Measurements from ENCODE around the gene CIB4.

CIB4 gene

DNA sequence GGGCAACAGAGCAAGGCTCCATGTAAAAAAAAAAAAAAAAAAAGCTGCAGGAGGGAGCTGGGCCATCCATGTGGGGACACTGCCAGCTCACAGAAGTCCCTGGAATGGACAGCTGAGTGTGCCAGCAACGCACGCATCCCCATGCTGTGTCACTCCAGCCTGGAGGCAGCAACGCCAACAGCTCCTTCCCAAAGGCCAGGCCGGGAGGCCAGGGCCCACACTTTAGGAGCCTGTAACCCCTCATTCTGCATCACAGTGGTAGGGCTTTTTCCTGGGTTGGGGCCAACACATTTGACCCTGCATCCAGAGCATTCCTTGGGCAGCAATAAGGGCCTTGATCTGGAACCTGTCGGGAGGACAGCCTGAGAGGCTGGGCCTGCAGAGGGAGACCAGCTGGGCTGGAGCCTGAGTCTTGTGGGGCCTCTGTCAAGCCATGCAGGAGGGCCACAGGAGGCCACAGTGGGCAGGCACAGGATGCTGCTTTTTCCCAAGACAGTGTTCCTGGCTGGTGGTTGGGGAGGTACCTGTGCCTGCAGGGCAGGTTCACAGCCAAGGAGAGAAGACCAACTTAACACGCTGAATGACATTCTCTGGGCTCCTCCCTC lies 34.6 kb upstream of the CIB4 start:
- H3K27me3 ChIP-seq (ENCODE audit: control insufficient read depth in 5 of 5, insufficient read depth in 4 of 5, low read length in 5 of 5) = peaks cover 6 to 25% (median 18%) of the 10 kb centered on the region in 5 donors
- H3K9me3 ChIP-seq (ENCODE audit: control insufficient read depth in 5 of 5, low read length in 5 of 5) = peaks cover 3 to 6% (median 5%) of the 10 kb centered on the region in 5 donors
- no peaks in the 10 kb centered on the region for H3K4me1 ChIP-seq (ENCODE audit: control insufficient read depth in 5 of 5, insufficient read depth in 5 of 5, low read length in 5 of 5)
- no peak overlapping the region for H3K9ac ChIP-seq (ENCODE audit: low read length in 5 of 5)
- H3K36me3 ChIP-seq (ENCODE audit: control insufficient read depth in 5 of 5, insufficient read depth in 5 of 5, low read length in 5 of 5) = no peaks in the 10 kb centered on the region
- H3K27ac ChIP-seq (ENCODE audit: low read depth, low read length) = no peak overlapping the region
- H3K4me3 ChIP-seq (ENCODE audit: low read depth in 1 of 5, low read length in 5 of 5) = no peak overlapping the region

DNA sequence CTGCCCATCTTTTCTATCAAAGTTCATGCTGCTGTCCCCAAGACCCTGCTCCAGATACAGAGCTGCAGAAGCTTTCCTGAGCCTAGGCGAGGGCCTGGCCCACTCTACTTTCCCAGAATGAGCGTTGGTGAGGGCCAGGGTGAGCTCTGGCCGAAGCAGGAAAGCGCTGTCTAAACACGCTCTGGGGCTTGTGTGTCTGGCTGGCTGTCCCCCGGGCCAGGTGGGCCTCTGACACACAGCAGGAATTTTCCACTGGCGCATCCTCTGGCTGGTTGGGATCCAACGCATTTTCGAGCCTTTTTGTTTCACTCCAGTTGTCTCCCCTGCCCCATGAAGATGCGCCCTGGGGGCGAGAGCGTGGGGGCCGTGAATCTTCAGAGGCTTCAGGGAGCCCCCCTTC lies 33.6 kb upstream of the CIB4 start:
- H3K9ac ChIP-seq (ENCODE audit: low read length in 5 of 5) = no peak overlapping the region
- no peaks in the 10 kb centered on the region for H3K36me3 ChIP-seq (ENCODE audit: control insufficient read depth in 5 of 5, insufficient read depth in 5 of 5, low read length in 5 of 5)
- H3K27me3 ChIP-seq (ENCODE audit: control insufficient read depth in 5 of 5, insufficient read depth in 4 of 5, low read length in 5 of 5) = peaks cover 6 to 34% (median 18%) of the 10 kb centered on the region in 5 donors
- H3K9me3 ChIP-seq (ENCODE audit: control insufficient read depth in 5 of 5, low read length in 5 of 5) = peaks cover 3 to 6% (median 5%) of the 10 kb centered on the region in 5 donors
- no peak overlapping the region for H3K27ac ChIP-seq (ENCODE audit: low read depth, low read length)
- H3K4me3 ChIP-seq (ENCODE audit: low read depth in 1 of 5, low read length in 5 of 5) = no peak overlapping the region
- H3K4me1 ChIP-seq (ENCODE audit: control insufficient read depth in 5 of 5, insufficient read depth in 5 of 5, low read length in 5 of 5) = no peaks in the 10 kb centered on the region

DNA sequence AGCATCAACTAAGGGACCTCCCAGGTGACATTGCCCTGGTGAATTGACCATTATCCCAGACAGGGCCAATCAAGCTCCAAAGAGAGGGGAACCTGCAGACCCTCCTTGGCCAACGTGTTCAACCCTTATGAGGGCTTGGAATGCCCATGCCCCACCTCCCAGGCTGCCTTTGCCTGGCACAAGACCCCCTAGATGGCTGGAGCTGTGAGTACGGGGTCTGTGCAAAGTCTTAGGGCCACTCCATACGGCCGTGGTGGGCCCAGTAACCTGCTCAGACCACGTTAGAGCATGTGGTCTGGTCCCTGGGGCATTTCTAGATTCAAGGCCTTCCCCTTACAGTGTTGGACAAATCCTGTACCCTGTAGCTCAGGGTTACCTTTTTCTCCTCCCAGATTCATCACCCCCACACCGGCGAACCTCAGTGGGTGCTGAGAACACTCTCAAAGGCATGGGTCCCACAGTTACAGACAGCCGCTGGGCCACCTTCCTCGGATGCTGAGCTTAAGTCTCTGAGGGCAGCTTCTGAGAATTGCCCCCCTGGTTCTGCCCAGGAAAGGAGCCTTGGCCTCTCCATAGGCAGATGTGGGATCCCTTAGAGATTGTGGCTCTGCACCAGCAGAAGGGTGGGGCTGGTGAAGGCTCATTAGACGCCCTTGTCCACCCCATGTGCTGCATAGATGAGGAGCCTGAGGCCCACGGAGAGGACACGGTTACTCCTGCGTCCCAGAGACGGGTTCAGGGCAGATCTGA lies 33.0 kb upstream of the CIB4 start:
- peaks cover 6 to 38% (median 18%) of the 10 kb centered on the region in 5 donors for H3K27me3 ChIP-seq (ENCODE audit: control insufficient read depth in 5 of 5, insufficient read depth in 4 of 5, low read length in 5 of 5)

DNA sequence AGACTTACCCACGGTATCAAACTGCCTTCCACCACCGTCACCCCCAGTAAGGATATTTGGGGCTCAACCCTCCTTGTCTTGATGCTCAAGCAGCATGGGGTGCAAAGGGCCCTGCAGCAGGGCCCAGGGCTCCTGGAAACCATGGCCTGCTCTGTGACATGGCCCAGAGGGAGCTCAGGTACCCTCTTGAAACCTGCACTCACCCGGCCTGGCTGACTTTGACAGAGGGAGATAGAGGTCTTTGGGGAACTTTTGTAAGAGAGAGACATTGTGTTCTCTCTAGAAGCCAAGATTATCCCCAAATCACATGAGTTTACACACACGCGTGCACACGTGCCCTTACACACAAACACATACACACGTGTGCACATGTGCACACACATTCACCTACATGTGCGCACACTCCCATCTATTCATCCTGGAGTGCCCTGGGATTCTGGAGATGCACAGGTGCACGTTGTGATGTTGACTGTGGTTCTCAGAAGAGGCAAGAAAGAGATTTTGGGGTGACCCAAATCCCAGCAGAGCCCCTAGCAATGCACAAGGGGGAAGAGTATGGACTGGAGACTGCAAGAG lies 31.7 kb upstream of the CIB4 start:
- H3K27me3 ChIP-seq (ENCODE audit: control insufficient read depth in 5 of 5, insufficient read depth in 4 of 5, low read length in 5 of 5) = peaks cover 6 to 38% (median 18%) of the 10 kb centered on the region in 5 donors
- no peak overlapping the region for H3K4me3 ChIP-seq (ENCODE audit: low read depth in 1 of 5, low read length in 5 of 5)

More for the DNA sequence above, 33.0 kb upstream of the CIB4 start:
- Histone ChIP-seq H3K9me3 (ENCODE audit: control insufficient read depth in 5 of 5, low read length in 5 of 5) (peaks cover 3 to 6% (median 5%) of the 10 kb centered on the region in 5 donors), H3K36me3 (ENCODE audit: control insufficient read depth in 5 of 5, insufficient read depth in 5 of 5, low read length in 5 of 5) (no peaks in the 10 kb centered on the region), H3K9ac (ENCODE audit: low read length in 5 of 5) (no peak overlapping the region), H3K27ac (ENCODE audit: low read depth, low read length) (no peak overlapping the region), H3K4me1 (ENCODE audit: control insufficient read depth in 5 of 5, insufficient read depth in 5 of 5, low read length in 5 of 5) (no peaks in the 10 kb centered on the region), H3K4me3 (ENCODE audit: low read depth in 1 of 5, low read length in 5 of 5) (no peak overlapping the region)

DNA sequence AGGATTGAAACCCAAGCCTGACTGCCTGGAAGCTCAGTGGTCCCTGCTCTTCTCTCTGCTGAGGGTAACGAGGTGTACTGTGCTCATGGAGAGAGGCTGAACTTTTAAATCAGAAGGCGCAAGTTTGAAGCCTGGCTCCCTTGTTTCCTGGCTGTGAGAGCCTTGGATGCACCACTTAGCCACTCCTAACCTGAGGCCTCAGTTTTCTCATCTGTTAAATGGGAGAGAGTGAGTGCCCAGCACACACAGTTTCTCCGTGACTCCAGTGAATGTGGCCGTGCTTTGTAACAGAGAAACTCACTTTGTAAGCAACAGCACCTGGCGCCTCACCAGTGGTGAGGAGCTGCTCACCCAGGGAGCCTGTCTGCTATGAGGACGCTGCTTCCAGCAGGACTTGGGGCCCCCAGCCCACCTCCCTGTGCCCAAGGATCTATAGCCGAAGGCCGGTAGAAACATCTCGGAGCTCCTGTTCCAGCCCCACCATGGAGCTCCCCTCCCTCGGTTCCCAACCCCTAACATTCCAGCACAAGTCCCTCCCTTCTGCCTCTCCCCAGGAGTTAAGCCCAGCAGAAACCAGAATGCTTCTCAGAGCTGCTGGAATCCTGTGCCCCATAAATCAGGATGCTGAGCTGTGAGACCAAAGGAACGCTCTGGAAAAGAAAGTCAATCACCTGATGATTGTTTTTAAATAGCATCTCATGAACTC lies 31.1 kb upstream of the CIB4 start:
- no peak overlapping the region for H3K4me3 ChIP-seq (ENCODE audit: low read depth in 1 of 5, low read length in 5 of 5)
- no peaks in the 10 kb centered on the region for H3K36me3 ChIP-seq (ENCODE audit: control insufficient read depth in 5 of 5, insufficient read depth in 5 of 5, low read length in 5 of 5)
- peaks cover 6 to 38% (median 18%) of the 10 kb centered on the region in 5 donors for H3K27me3 ChIP-seq (ENCODE audit: control insufficient read depth in 5 of 5, insufficient read depth in 4 of 5, low read length in 5 of 5)
- peaks cover 0 to 2% (median under 1%) of the 10 kb centered on the region in 5 donors for H3K9me3 ChIP-seq (ENCODE audit: control insufficient read depth in 5 of 5, low read length in 5 of 5)
- no peak overlapping the region for H3K9ac ChIP-seq (ENCODE audit: low read length in 5 of 5)
- no peaks in the 10 kb centered on the region for H3K4me1 ChIP-seq (ENCODE audit: control insufficient read depth in 5 of 5, insufficient read depth in 5 of 5, low read length in 5 of 5)
- H3K27ac ChIP-seq (ENCODE audit: low read depth, low read length) = no peak overlapping the region

More for the DNA sequence above, 31.7 kb upstream of the CIB4 start:
- Histone ChIP-seq H3K27ac (ENCODE audit: low read depth, low read length) (no peak overlapping the region), H3K9me3 (ENCODE audit: control insufficient read depth in 5 of 5, low read length in 5 of 5) (peaks cover 3 to 6% (median 5%) of the 10 kb centered on the region in 5 donors), H3K9ac (ENCODE audit: low read length in 5 of 5) (no peak overlapping the region), H3K4me1 (ENCODE audit: control insufficient read depth in 5 of 5, insufficient read depth in 5 of 5, low read length in 5 of 5) (no peaks in the 10 kb centered on the region), H3K36me3 (ENCODE audit: control insufficient read depth in 5 of 5, insufficient read depth in 5 of 5, low read length in 5 of 5) (no peaks in the 10 kb centered on the region)

DNA sequence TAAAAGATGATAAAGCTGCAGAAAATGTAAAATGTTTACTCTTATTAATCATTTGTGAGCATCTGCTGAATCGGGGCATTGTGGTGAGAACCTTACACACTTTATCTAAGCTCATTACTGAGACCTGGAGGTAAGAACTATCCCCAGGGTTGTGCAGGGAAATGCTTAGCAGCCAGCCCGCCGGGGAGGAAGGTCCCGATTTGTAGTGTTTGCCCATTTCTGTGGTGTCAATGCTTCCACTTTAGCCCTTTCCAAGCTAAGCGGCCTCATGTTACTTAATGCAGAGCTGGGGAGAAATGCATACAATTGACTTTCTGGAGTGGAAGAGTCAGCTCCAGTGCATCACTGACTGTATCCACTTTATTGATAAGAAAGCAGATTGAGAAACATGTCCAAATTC lies 30.5 kb upstream of the CIB4 start:
- Histone ChIP-seq H3K9me3 (ENCODE audit: control insufficient read depth in 5 of 5, low read length in 5 of 5) (peaks cover 0 to 1% (median 0%) of the 10 kb centered on the region in 5 donors), H3K27me3 (ENCODE audit: control insufficient read depth in 5 of 5, insufficient read depth in 4 of 5, low read length in 5 of 5) (peaks cover 6 to 38% (median 18%) of the 10 kb centered on the region in 5 donors), H3K9ac (ENCODE audit: low read length in 5 of 5) (no peak overlapping the region), H3K27ac (ENCODE audit: low read depth, low read length) (no peak overlapping the region), H3K4me1 (ENCODE audit: control insufficient read depth in 5 of 5, insufficient read depth in 5 of 5, low read length in 5 of 5) (no peaks in the 10 kb centered on the region), H3K4me3 (ENCODE audit: low read depth in 1 of 5, low read length in 5 of 5) (no peak overlapping the region), H3K36me3 (ENCODE audit: control insufficient read depth in 5 of 5, insufficient read depth in 5 of 5, low read length in 5 of 5) (no peaks in the 10 kb centered on the region)

DNA sequence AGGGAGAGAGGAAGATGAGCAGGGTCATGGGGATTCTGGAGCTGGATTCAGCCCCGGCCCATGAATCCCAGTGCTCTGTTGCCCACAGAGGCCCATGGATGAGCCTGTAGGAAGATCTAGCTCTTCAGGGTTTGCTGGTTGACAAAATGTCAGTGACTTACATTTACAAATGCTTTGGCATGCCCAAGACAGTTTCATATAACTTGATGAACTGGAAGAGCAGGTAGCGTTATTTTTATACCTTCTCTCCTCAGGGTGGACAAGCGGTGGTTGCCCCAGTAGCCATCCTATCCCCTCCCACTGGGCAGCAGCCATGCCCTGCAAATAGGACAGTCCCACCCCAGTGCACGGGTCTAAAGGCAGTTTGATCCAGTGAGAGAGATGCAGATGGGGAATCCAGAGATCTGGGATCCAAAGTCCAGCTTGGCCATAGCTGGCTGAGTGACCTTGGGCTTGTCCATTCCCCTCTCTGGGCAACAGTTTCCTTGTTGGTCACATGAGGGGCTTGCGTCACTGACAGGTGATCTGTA lies 29.8 kb upstream of the CIB4 start:
- H3K9me3 ChIP-seq (ENCODE audit: control insufficient read depth in 5 of 5, low read length in 5 of 5) = peaks cover 0 to 4% (median 0%) of the 10 kb centered on the region in 5 donors
- no peak overlapping the region for H3K9ac ChIP-seq (ENCODE audit: low read length in 5 of 5)
- no peaks in the 10 kb centered on the region for H3K36me3 ChIP-seq (ENCODE audit: control insufficient read depth in 5 of 5, insufficient read depth in 5 of 5, low read length in 5 of 5)
- H3K4me3 ChIP-seq (ENCODE audit: low read depth in 1 of 5, low read length in 5 of 5) = no peak overlapping the region
- no peak overlapping the region for H3K27ac ChIP-seq (ENCODE audit: low read depth, low read length)
- H3K27me3 ChIP-seq (ENCODE audit: control insufficient read depth in 5 of 5, insufficient read depth in 4 of 5, low read length in 5 of 5) = peaks cover 6 to 38% (median 18%) of the 10 kb centered on the region in 5 donors
- H3K4me1 ChIP-seq (ENCODE audit: control insufficient read depth in 5 of 5, insufficient read depth in 5 of 5, low read length in 5 of 5) = no peaks in the 10 kb centered on the region

DNA sequence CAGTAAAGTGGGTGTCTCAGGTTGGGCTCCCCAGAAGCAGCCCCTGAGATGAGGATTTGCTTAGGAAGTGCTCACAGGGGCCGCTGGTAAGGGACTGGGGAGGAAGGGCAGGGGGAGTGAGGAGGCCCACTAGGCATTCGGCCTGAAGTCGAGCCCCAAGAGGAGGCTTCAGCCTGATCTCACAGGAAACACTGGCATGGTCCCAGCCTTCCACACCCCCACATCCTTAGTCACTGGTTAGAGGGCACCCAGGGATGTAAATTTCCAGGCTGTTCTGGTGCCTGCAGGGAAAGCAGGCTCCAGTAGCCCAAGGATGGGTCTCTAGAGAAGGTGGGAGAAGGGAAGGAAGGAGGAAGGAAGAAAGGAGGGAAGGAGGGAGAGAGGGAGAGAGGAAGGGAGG lies 29.0 kb upstream of the CIB4 start:
- Histone ChIP-seq H3K27me3 (ENCODE audit: control insufficient read depth in 5 of 5, insufficient read depth in 4 of 5, low read length in 5 of 5) (peaks cover 6 to 38% (median 18%) of the 10 kb centered on the region in 5 donors), H3K4me1 (ENCODE audit: control insufficient read depth in 5 of 5, insufficient read depth in 5 of 5, low read length in 5 of 5) (no peaks in the 10 kb centered on the region), H3K4me3 (ENCODE audit: low read depth in 1 of 5, low read length in 5 of 5) (no peak overlapping the region), H3K36me3 (ENCODE audit: control insufficient read depth in 5 of 5, insufficient read depth in 5 of 5, low read length in 5 of 5) (no peaks in the 10 kb centered on the region), H3K27ac (ENCODE audit: low read depth, low read length) (no peak overlapping the region), H3K9me3 (ENCODE audit: control insufficient read depth in 5 of 5, low read length in 5 of 5) (peaks cover 0 to 11% (median 5%) of the 10 kb centered on the region in 5 donors), H3K9ac (ENCODE audit: low read length in 5 of 5) (no peak overlapping the region)

DNA sequence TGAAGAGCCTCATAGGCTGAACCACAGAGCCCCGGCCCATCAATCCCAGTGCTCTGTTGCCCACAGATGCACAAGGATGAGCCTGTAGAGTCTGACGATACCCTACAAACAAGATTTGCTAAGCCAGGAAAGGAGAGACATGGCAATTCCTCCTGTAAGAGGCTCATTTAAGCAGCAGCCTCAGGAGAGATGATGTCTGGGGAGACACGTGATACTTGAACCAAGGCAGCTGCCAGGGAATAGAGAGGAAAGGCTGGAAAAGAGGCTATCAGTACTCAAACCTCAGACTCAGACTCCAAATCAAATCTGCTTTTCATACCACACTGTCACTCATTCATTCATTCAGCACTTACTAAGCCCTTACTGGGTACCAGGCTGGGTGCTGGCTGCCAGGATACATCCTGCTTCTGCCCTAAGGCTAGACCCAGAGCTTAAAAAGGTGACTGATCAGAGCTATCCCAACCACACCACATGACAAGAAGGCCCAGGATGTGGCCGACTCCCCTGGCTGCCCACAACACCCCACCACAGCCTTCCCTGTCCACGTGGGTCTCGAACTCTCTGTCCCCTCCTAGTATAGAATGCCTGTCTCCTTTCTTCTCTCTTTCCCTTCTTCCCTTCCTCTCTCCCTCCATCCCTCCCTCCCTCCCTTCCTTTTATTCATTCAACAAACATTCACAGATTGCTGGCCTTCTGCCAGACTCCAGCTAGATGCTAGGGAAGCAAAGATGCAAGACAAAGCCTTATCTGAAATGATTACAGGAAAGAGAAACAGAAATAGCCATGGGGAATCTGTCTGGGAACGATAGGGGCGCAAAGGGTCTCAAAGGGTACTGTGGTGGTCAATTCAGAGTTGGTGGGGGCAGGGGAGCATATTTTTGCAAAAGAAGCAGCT lies 27.9 kb upstream of the CIB4 start:
- Histone ChIP-seq H3K9ac (ENCODE audit: low read length in 5 of 5) (no peak overlapping the region), H3K36me3 (ENCODE audit: control insufficient read depth in 5 of 5, insufficient read depth in 5 of 5, low read length in 5 of 5) (no peaks in the 10 kb centered on the region), H3K27me3 (ENCODE audit: control insufficient read depth in 5 of 5, insufficient read depth in 4 of 5, low read length in 5 of 5) (peaks cover 6 to 38% (median 16%) of the 10 kb centered on the region in 5 donors), H3K4me3 (ENCODE audit: low read depth in 1 of 5, low read length in 5 of 5) (no peak overlapping the region), H3K9me3 (ENCODE audit: control insufficient read depth in 5 of 5, low read length in 5 of 5) (peaks cover 0 to 11% (median 5%) of the 10 kb centered on the region in 5 donors), H3K4me1 (ENCODE audit: control insufficient read depth in 5 of 5, insufficient read depth in 5 of 5, low read length in 5 of 5) (no peaks in the 10 kb centered on the region), H3K27ac (ENCODE audit: low read depth, low read length) (no peak overlapping the region)
